GM23338 (cell line): ENCODE data around the gene JMJD7. TPM values are rescaled to one million over a fixed set of nuclear protein-coding genes. Genes with fewer than 3 reads are reported as not detected.

Experiments used
- ATAC-seq: fragments of 200-7000 bp; cut with Tn5 transposase; 3 replicates; pipeline ENCODE4 v1.9.1; 2020
- DNase-seq: peaks from one replicate; pipeline ENCODE4 v3.0.0-alpha.2; 2015; ENCODE audit warnings: low spot score
- H2AFZ ChIP-seq: fragments of 200-600 bp; sonication (generic); 2 replicates; pipeline ENCODE4 v1.8.0; 2016; ENCODE audit warnings: antibody characterized with exemption, mild to moderate bottlenecking, moderate library complexity
- H3F3A ChIP-seq: fragments of 200-600 bp; sonication (generic); replicated peaks from 2 replicates; pipeline ENCODE4 v1.8.0; 2017; ENCODE audit warnings: antibody characterized with exemption, mixed run types, low read depth
- H3K27ac ChIP-seq: fragments of 200-600 bp; sonication (generic); 2 replicates; pipeline ENCODE4 v1.6.1; 2016; ENCODE audit warnings: low read depth
- H3K27me3 ChIP-seq: fragments of 200-600 bp; sonication (generic); 2 replicates; pipeline ENCODE4 v1.8.0; 2016; ENCODE audit warnings: mild to moderate bottlenecking, mixed run types, moderate library complexity; ENCODE audit not compliant: insufficient read depth
- H3K36me3 ChIP-seq: fragments of 200-600 bp; sonication (generic); 2 replicates; pipeline ENCODE4 v1.8.0; 2016; ENCODE audit warnings: mild to moderate bottlenecking; ENCODE audit not compliant: insufficient read depth
- H3K4me1 ChIP-seq: fragments of 200-600 bp; sonication (generic); 2 replicates; pipeline ENCODE4 v1.8.0; 2016; ENCODE audit warnings: mild to moderate bottlenecking, moderate library complexity; ENCODE audit not compliant: insufficient read depth
- H3K4me2 ChIP-seq: fragments of 200-600 bp; sonication (generic); 2 replicates; pipeline ENCODE4 v1.7.1; 2017; ENCODE audit warnings: mixed run types
- H3K4me3 ChIP-seq: fragments of 200-600 bp; sonication (generic); 2 replicates; pipeline ENCODE4 v1.6.1; 2016; ENCODE audit warnings: mixed run types
- H3K79me2 ChIP-seq: fragments of 200-600 bp; sonication (generic); replicated peaks from 2 replicates; pipeline ENCODE4 v1.8.0; 2017; ENCODE audit warnings: mild to moderate bottlenecking; ENCODE audit not compliant: insufficient read depth
- H3K9me2 ChIP-seq: fragments of 200-600 bp; sonication (generic); 2 replicates; pipeline ENCODE4 v1.8.0; 2017; ENCODE audit not compliant: insufficient read depth
- H4K20me1 ChIP-seq: fragments of 200-600 bp; sonication (generic); replicated peaks from 2 replicates; pipeline ENCODE4 v1.8.0; 2017; ENCODE audit warnings: mild to moderate bottlenecking; ENCODE audit not compliant: insufficient read depth
- H3K27ac Mint-ChIP-seq: 2 replicates; pipeline ENCODE4 v1.8.0; 2020; ENCODE audit warnings: inconsistent platforms, mild to moderate bottlenecking, moderate library complexity, mixed read lengths
- H3K27me3 Mint-ChIP-seq: 3 replicates; pipeline ENCODE4 v1.8.0; 2022; ENCODE audit warnings: low read depth, mild to moderate bottlenecking, moderate library complexity, mixed read lengths, inconsistent platforms; ENCODE audit not compliant: insufficient read depth, poor library complexity
- H3K36me3 Mint-ChIP-seq: 3 replicates; pipeline ENCODE4 v1.8.0; 2021; ENCODE audit warnings: low read depth, mild to moderate bottlenecking, inconsistent platforms, moderate library complexity, mixed read lengths
- H3K4me1 Mint-ChIP-seq: 3 replicates; pipeline ENCODE4 v1.8.0; 2020; ENCODE audit warnings: mild to moderate bottlenecking, inconsistent platforms, mixed read lengths
- H3K4me3 Mint-ChIP-seq: 3 replicates; pipeline ENCODE4 v1.8.0; 2021; ENCODE audit warnings: moderate library complexity, mild to moderate bottlenecking, inconsistent platforms, mixed read lengths
- H3K9me3 Mint-ChIP-seq: 3 replicates; pipeline ENCODE4 v1.8.0; 2020; ENCODE audit warnings: moderate library complexity, mild to moderate bottlenecking, inconsistent platforms, mixed read lengths
- CREB1 ChIP-seq: fragments of 250-450 bp; sonication (Bioruptor Pico); IDR thresholded peaks from 2 replicates; pipeline ENCODE4 v1.5.0; 2020; ENCODE audit warnings: low read depth, mild to moderate bottlenecking, moderate library complexity
- CTCF ChIP-seq, 2 experiments: fragments of 200-600 bp in 1 of 2; sonication (generic) in 1 of 2; conservative IDR thresholded peaks; 2 replicates each; pipeline versions ENCODE4 v1.5.1 to v1.6.1; 2016 to 2017; ENCODE audit warnings: antibody characterized with exemption in 2 of 2, low read depth in 2 of 2, mild to moderate bottlenecking in 2 of 2, moderate library complexity in 1 of 2
- ETS1 ChIP-seq: IDR thresholded peaks from 2 replicates; pipeline ENCODE4 v1.6.1; 2016; ENCODE audit warnings: antibody characterized with exemption
- JUNB ChIP-seq: IDR thresholded peaks from one replicate; pipeline ENCODE4 v1.6.1; 2016; ENCODE audit warnings: antibody characterized with exemption; ENCODE audit not compliant: unreplicated experiment
- NANOG ChIP-seq: IDR thresholded peaks from 2 replicates; pipeline ENCODE4 v1.6.1; 2016; ENCODE audit warnings: antibody characterized with exemption, borderline replicate concordance
- POLR2AphosphoS5 ChIP-seq: IDR thresholded peaks from 2 replicates; pipeline ENCODE4 v1.6.1; 2016; ENCODE audit warnings: antibody characterized with exemption, low read depth
- REST ChIP-seq: IDR thresholded peaks from one replicate; pipeline ENCODE4 v1.6.1; 2018; ENCODE audit warnings: antibody characterized with exemption; ENCODE audit not compliant: unreplicated experiment
- STAT1 ChIP-seq: IDR thresholded peaks from one replicate; pipeline ENCODE4 v1.6.1; 2016; ENCODE audit warnings: antibody characterized with exemption; ENCODE audit not compliant: unreplicated experiment
- ZNF114 ChIP-seq: fragments of 250-450 bp; sonication (Bioruptor Pico); IDR thresholded peaks from 2 replicates; pipeline ENCODE4 v1.5.0; 2020; ENCODE audit warnings: mild to moderate bottlenecking, moderate library complexity
- ZNF331 ChIP-seq: fragments of 250-450 bp; sonication (Bioruptor Pico); IDR thresholded peaks from 2 replicates; pipeline ENCODE4 v1.5.0; 2020; ENCODE audit warnings: low read depth, mild to moderate bottlenecking, moderate library complexity
- polyA plus RNA-seq: library from polyadenylated mRNA; unstranded; fragments of >200 nt; fragmentation: Nextera tagmentation; extraction: Ambion mirVana; gene quantifications from 2 replicates; pipeline ENCODE4 v1.2.1, GENCODE V29; 2016
- total RNA-seq: library from RNA; depleted of rRNA; stranded (reverse); fragments of >200 nt; shearing (Covaris generic); gene quantifications from 2 replicates; pipeline ENCODE4 v1.2.3, GENCODE V29; 2014

JMJD7 gene
- total and polyA plus RNA-seq, 2 experiments from 2014 or later, result 8.5 to 9.2 TPM

GRCh38 chr15:41828807-41829141 lies 882 bp downstream of the JMJD7 start (continued):
- TF ChIP-seq ETS1, result no peak
- TF ChIP-seq JUNB, result no peak
- no peak for TF ChIP-seq NANOG
- TF ChIP-seq REST, result no peak

- Histone ChIP-seq H3K4me2 (no peak overlapping the region), H3K4me1 (peaks cover 4% of the 10 kb centered on the region; the same call in 1 of the 2 replicates), H3K9me2 (no peaks in the 10 kb centered on the region), H3K36me3 (no peaks in the 10 kb centered on the region; the same call in 1 of the 2 replicates), H3K4me3 (no peak overlapping the region), H4K20me1 (no peaks in the 10 kb centered on the region; the same call in 1 of the 2 replicates), H3K27me3 (peaks cover 5% of the 10 kb centered on the region; the same call in 1 of the 2 replicates), H3K27ac (no peak overlapping the region), H3K79me2 (0 out of 2 replicates have a peak, but pooled peaks cover 4% of the 10 kb centered on the region), H2AFZ (no peak overlapping the region), H3F3A (no peaks in the 10 kb centered on the region)
- DNase-seq (no peak), ATAC-seq (no peak)
- Mint-ChIP-seq H3K4me3 (no peak overlapping the region), H3K27ac (no peak overlapping the region), H3K4me1 (peaks cover 9% of the 10 kb centered on the region), H3K9me3 (no peaks in the 10 kb centered on the region), H3K36me3 (peaks cover 10% of the 10 kb centered on the region), H3K27me3 (peaks cover 17% of the 10 kb centered on the region)
- TF ChIP-seq CREB1 (CRISPR knock-in tag), result no peak
- no peak for TF ChIP-seq POLR2AphosphoS5
- no peak for TF ChIP-seq STAT1
- no peak for TF ChIP-seq ZNF114
- TF ChIP-seq REST, result no peak
- TF ChIP-seq CTCF (conservative IDR thresholded peaks at IDR 0.05; ENCODE audit: low read depth in 2 of 2), result no peak
- no peak for TF ChIP-seq JUNB
- no peak for TF ChIP-seq ZNF331
These were observed 2.2 kb downstream of the JMJD7 start for GRCh38 chr15:41829959-41830646.
